Activated CD4-positive, CD25-positive, alpha-beta regulatory T cell treated with anti-CD3 and anti-CD28 coated beads, Interleukin-2, amount 50 U/mL, for 16 hours (primary cell): ENCODE data around the gene COX7A2.

Experiments
- DNase-seq: peaks from one replicate; pipeline ENCODE4 v3.0.0-alpha.2; 2020; ENCODE audit warnings: low read depth, low spot score

Gene COX7A2

DNA sequence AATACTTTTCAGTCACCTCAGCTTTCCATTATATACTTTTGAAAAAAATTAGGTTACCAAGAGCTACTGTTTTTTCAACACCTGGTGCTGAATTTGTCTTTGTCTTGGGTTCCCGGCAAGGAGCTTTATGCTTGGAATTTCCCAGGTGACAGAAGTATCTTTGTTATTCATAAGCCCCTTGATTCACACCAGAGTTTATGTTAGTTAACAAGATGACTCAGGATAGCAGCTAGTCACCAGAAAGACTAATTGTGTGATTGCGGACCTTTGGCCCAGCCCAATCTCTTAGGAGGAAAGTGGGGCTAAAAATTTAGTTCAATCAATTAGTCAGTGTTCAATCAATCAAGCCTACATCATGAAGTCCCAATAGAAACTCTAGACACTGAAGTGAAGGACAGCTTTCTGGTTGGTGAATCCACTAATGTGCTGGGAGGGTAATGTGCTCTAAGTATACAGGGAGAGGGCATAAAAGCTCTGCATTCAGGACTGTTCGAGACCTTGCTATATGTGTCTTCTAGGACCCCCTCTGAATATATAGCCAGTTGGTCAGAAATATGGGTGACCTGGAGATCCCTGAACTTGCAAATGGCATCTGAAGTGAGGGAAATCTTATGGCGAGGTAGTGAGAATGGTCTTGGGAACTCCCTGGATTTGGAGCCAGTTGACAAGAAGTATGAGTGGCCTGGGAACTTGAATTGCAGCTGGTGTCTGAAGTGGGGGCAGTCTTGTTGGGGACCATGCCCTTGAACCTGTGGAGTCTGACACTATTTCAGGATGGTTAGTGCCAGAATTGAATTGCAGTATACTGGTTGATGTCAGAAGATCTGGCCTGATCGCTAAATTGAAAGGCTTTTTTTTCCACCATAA is 24.8 kb upstream of the COX7A2 start:
- no peak for DNase-seq

GRCh38 chr6:75267461-75267860 is 23.9 kb upstream of the COX7A2 start:
- no peak for DNase-seq

DNA sequence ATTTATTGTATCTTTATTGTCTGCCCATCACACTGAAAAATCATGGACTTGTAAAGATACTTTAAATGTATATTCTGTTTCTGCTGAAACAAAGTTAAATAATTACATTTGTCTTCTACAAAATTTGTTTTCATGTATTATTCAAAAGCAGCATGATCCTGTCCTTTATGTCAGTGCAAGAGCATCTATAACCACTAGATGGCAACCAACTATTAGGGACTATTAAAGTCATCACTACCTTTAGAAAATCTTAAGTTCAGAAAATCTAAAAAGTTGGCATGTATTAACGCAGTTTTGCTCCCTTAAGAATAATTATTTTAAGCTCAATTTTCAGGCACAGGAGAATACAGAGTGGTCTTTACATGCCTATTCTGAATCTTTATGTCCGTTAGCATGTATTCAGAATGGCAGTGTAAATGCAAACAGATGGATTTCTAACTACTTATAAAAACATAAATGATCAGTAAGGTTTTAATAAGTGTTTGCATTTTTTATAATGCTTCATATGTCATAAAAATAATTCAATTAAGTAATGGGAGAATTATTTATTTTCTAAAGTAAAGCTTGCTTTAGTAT is 23.2 kb upstream of the COX7A2 start:
- no peak for DNase-seq

GRCh38 chr6:75263401-75263750 is 19.8 kb upstream of the COX7A2 start:
- DNase-seq: no peak

DNA sequence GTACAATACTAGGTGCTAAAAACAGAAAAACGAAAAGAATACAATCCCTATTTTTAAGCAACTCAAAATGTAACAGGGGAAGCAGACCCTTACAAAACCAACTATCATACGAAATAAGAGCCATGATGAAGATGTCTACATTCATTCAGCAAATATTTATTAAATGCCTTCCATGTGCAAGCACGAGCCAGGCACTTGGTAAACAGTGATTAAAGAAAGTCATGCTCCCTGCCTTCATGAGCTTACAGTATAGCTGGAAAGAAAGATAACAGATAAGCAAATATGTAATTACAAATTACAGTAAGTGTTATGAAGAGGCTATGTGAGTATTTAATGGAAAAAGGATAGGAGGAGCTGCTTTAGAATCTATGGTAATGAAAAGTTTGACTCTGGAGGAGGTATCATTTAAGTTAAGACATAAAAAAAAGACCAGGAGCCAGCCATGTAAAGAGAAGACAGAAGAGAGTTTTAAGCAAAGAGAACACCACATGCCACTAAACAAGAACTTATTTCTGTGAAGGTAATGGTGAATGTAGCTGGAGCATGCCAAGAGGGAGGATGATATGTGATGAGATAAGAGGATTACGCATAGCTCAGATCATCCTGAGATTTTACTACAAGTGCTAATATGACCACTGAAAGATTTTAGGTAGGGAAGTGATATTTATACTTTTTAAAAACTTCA is 19.3 kb upstream of the COX7A2 start:
- no peak for DNase-seq

DNA sequence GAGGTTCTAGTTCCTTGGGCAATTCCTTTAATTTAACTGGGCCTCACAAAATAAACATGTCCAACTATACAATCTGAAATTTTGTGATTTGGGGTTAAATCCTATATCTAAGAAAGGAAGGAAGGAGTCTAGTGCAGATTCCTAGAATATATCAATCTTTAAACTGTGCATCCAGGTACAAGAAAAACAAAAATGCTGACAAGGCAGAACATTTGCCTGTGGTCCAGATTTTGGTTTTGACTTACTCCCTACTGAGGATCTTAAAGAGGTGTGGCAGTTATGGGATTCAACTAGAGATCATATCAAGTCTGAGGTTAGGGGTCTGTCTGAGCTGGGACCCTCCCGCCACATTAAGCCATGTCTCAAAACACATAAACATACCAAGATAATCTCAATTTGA is 17.7 kb upstream of the COX7A2 start:
- no peak for DNase-seq

GRCh38 chr6:75257343-75258087 is 13.9 kb upstream of the COX7A2 start:
- no peak for DNase-seq

- DNase-seq: no peak
Measured at GRCh38 chr6:75250552-75250951, 7.0 kb upstream of the COX7A2 start.

GRCh38 chr6:75249837-75250236 is 6.2 kb upstream of the COX7A2 start:
- no peak for DNase-seq

GRCh38 chr6:75246386-75246785 is 2.8 kb upstream of the COX7A2 start:
- DNase-seq: no peak

DNA sequence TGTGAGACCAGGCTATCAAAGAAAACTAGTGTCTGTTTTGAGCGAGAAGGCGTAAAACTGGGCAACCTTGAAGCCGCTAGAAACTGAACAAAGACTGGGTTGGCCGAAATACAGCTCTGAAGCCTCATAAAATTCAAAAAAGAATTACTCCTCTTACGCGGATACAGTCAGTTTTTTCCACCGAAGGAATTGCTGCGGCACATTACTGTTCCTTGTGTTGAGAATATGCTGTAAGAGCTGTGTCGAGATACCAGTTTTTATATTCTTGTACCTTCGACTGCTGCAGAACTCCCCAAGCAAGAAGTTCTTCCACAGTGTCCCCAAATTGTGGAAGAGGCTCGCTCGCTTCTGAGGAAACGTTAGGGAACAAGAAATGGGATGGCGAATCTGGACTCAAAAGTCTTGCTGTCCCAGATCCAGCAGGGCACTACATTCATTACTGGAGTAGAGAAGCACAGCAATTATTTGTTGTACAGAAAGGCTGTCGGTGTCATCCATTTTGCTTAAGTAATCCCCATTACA is 523 bp upstream of the COX7A2 start:
- no peak for DNase-seq

DNA sequence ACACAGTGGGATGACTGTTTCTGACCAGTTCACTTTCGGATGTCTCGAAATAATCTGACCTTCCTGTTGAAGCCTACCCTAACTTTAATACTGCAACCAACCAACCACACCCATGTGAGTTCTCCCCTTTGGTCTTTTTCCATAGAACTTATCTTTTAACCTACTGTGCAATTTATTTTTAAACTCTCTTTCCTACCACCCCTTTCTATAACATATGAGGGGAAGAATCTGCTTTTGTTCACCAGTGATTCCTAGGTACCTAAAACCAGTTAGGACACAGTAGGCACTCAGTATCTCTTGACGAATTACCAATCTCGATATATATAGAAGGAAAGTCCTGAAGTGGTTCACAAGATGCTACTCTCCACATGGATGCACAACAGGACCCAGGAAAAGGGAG is 7.0 kb downstream of the COX7A2 start:
- DNase-seq: no peak

- DNase-seq: no peak
Measured at GRCh38 chr6:75235271-75235670, 8.3 kb downstream of the COX7A2 start.

DNA sequence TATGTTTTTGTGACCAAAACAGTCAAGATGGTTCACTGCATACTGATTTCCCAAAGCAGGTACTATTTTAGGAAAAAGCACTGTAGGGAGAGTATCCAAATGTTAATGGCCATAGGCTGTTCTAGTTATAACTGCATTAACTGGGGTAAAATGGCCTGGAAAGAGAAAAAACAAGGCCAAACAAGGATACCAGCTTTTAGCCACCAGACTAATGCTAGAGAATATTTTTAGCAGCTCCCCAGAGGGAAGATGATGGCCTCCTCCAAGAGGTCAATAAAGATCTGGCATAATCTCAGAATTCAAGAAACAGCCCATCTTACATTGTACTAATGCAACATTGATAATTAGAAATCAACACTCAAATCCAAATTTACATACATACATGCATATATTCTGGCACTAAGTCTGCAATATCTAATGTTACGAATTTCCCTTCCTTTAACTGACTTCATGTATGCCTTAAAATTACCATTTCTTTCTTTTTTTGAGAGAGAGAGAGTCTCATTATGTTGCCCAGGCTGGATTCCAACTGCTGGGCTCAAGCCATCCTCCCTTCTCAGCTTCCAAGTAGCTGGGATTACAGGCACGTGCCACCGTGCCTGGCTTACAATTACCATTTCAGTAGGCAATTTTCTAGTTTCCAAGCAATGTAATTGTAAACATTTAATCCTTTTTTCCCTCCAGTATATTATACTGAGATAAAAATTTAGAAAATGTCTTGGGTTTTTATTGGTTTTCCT is 9.3 kb downstream of the COX7A2 start:
- no peak for DNase-seq

DNA sequence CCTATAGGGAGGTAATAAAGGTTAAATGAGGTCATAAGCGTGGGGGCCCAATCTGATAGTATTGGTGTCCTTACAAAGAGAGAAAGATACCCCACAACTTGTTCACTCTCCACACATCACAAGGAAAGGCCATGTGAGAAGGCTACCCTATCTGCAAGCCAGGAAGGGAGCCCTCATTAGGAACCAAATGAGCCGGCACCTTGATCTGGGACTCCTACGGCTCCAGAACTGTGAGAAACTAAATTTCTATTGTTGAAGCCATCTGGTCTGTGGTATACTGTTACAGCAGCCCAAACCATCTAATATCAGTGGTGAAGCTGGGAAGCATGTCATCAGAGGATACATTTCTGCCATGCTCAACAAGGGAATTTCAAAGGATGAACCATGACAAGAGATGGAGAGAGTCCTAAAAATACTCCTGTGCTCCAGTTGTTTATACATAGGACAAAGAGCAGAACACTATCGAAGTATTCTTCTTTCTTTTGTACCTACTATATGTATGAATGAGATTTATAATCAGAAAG is 10.4 kb downstream of the COX7A2 start:
- DNase-seq: no peak

DNA sequence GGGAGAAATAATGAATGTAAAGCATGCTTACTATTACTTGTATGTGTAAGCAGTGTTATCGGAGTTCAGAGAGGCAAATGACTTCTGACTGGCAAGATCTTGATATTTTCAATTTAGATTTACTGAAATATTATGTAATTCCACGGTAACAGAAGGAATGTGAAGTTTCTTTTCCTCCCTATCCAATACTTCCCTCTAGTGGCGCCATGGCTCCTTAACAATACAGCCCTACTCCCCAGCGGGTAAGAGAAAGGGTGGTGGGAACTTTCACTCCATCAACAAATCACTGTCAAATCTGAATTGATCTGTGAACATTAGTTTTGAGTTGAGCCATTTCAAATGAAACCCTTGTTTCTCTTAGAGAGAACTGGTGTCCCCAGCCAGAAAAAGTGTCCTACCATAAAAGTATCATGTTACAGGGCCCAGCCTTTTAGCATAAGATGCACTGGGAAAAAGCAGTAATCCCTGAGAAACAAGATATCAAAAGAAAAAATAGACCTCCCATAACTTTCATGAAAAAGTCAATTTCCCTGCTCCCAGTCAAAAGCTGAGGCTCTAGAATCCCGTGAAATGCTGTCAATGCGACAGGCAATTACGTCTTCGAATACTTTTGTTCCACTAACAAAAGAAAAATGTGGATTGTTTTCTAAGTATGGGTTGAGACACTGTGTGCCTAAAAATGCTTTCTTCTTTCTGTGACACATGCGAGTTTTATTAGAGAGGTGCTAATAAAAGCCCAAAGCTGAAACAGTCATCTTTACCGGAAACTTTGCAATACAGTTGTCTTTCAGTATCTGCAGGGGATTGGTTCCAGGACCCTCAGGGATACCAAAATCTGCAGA is 12.9 kb downstream of the COX7A2 start:
- no peak for DNase-seq

- DNase-seq: no peak
Measured at GRCh38 chr6:75224303-75224926, 19.2 kb downstream of the COX7A2 start.

DNA sequence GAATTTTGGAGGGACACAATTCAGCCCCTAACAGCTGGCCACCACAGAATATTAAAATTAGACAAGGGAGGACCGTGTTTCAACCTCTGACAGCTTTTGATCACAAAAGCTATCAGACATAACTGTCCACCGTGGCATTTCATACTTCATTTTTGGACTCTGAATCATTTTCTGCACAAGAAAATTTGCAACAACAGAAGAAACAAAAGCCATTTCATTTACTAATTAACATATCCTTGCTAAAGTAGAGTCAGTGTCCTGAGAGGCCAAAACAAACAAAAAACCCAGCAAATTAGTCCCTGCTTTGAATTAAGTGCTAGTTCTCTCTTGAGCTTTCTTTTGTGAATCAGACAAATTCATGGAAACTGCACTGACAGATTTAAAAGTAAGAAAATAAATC is 20.2 kb downstream of the COX7A2 start:
- no peak for DNase-seq

GRCh38 chr6:75222261-75222660 is 21.3 kb downstream of the COX7A2 start:
- DNase-seq: no peak

DNA sequence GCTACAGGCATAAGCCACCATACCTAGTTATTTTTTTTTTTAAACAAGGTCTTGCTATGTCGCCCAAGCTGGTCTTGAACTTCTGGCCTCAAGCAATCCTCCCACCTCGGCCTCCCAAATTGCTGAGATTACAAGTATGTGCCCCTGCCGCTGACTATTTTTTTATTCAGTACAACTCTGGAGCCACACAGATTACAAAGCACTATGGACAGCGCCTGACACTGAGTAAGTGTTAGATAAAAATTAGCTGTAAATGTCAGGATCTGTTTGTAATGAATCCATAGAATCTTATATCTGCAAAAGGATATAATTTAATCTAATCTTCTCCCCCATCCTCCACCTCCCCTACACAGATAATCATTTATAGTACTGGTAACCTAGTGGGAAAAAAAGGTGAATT is 22.5 kb downstream of the COX7A2 start:
- no peak for DNase-seq
